GM18870 (cell line): ENCODE results near the gene TXNDC8.
A peak's percentile ranks its signal among the peaks of the same experiment; 100 is the strongest.
"Not testable (repeated sequence)": the region's sequence is repeated elsewhere in the genome, so short reads cannot be mapped to it uniquely, and the experiment has no call there.

Experiments used
- ATAC-seq: cut with Tn5 transposase; IDR thresholded peaks from one replicate; pipeline ENCODE4 v1.9.1; 2021; ENCODE audit warnings: moderate library complexity; ENCODE audit not compliant: unreplicated experiment

TXNDC8 gene

GRCh38 chr9:110328763-110329162, 8.9 kb downstream of the TXNDC8 start:
- no peak for ATAC-seq

GRCh38 chr9:110327716-110328115, 9.9 kb downstream of the TXNDC8 start:
- ATAC-seq: no peak

GRCh38 chr9:110323818-110324217, 13.8 kb downstream of the TXNDC8 start:
- no peak for ATAC-seq

- ATAC-seq: no peak
These were observed 16.8 kb downstream of the TXNDC8 start for GRCh38 chr9:110320651-110321445.

- ATAC-seq: no peak
These were observed 17.7 kb downstream of the TXNDC8 start for GRCh38 chr9:110319781-110320492.

GRCh38 chr9:110317911-110318310, 19.8 kb downstream of the TXNDC8 start:
- no peak for ATAC-seq

- peak; percentile 91 for ATAC-seq
These were observed 21.2 kb downstream of the TXNDC8 start for GRCh38 chr9:110316261-110317075.

- not testable (repeated sequence) for ATAC-seq
These were observed 25.7 kb downstream of the TXNDC8 start for GRCh38 chr9:110311978-110312377.

- ATAC-seq: no peak
These were observed 28.0 kb downstream of the TXNDC8 start for GRCh38 chr9:110309681-110310080.

- no peak for ATAC-seq
These were observed 29.0 kb downstream of the TXNDC8 start for GRCh38 chr9:110308633-110309038.

GRCh38 chr9:110307191-110307590, 30.5 kb downstream of the TXNDC8 start:
- no peak for ATAC-seq

GRCh38 chr9:110303133-110303532, 34.5 kb downstream of the TXNDC8 start:
- ATAC-seq: no peak

GRCh38 chr9:110298043-110298605, 39.5 kb downstream of the TXNDC8 start:
- no peak for ATAC-seq

- ATAC-seq: no peak
These were observed 44.4 kb downstream of the TXNDC8 start for GRCh38 chr9:110293248-110293647.

- ATAC-seq: no peak
These were observed 45.6 kb downstream of the TXNDC8 start for GRCh38 chr9:110291921-110292557.

- ATAC-seq: no peak
These were observed 47.7 kb downstream of the TXNDC8 start for GRCh38 chr9:110290001-110290400.

- no peak for ATAC-seq
These were observed 49.2 kb downstream of the TXNDC8 start for GRCh38 chr9:110288503-110288902.

- no peak for ATAC-seq
These were observed 50.4 kb downstream of the TXNDC8 start for GRCh38 chr9:110287289-110287680.

- ATAC-seq: no peak
These were observed 53.3 kb downstream of the TXNDC8 start for GRCh38 chr9:110284211-110284844.

GRCh38 chr9:110283751-110284150, 53.9 kb downstream of the TXNDC8 start:
- peak; percentile 47 for ATAC-seq
